Measurements from ENCODE around the gene ACSS1. TPM values are rescaled to one million over a fixed set of nuclear protein-coding genes. Genes with fewer than 3 reads are reported as not detected.

ACSS1 gene
- total RNA-seq, 1 donor from 2014 or later = 3.7 TPM

GRCh38 chr20:24963672-24964505, 94.0 kb downstream of the ACSS1 start:
- no peak for FAIRE-seq
- DNase-seq (ENCODE audit: low spot score in 2 of 2) = no peak

GRCh38 chr20:24962510-24962909, 95.4 kb downstream of the ACSS1 start:
- FAIRE-seq (no peak), DNase-seq (ENCODE audit: low spot score in 2 of 2) (no peak)

GRCh38 chr20:24962182-24962492, 95.8 kb downstream of the ACSS1 start:
- FAIRE-seq = no peak

DNA sequence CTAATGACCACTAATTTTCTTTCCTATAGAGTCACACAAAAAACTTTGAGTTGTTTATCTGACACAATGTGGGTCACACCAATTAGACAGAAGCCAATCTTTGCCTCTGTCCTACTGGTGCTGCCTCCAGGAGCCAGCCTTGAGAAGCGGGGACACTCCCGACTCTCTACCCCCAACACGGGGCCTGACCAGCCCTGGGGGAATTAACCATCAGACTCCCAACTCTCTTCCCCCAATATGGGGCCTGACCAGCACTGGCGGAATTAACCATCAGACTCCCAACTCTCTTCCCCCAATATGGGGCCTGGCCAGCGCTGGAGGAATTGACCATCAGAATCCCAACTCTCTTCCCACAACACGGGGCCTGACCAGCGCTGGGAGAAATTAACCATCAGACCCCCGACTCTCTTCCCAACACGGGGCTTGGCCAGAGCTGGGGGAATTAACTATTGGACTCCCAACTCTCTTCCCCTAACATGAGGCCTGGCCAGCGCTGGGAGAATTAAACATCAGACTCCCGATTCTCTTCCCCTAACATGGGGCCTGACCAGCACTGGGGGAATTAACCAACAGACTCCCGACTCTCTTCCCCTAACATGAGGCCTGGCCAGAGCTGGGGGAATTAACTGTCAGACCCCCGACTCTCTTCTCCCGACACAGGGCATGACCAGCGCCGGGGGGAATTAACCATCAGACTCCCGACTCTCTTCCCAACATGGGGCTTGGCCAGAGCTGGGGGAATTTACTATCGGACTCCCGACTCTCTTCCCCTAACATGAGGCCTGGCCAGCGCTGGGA, 96.4 kb downstream of the ACSS1 start:
- DNase-seq (ENCODE audit: low spot score in 2 of 2) (no peak), FAIRE-seq (no peak)

More at GRCh38 chr20:24962182-24962492, 95.8 kb downstream of the ACSS1 start:
- no peak for DNase-seq (ENCODE audit: low spot score in 2 of 2)

GRCh38 chr20:24960861-24961260, 97.1 kb downstream of the ACSS1 start:
- no peak for DNase-seq (ENCODE audit: low spot score in 2 of 2)
- FAIRE-seq = no peak

- DNase-seq (ENCODE audit: low spot score in 2 of 2) (no peak), FAIRE-seq (no peak)
Observed at GRCh38 chr20:24960302-24960801, 97.6 kb downstream of the ACSS1 start.

- DNase-seq (ENCODE audit: low spot score in 2 of 2) (no peak), FAIRE-seq (no peak)
Observed at GRCh38 chr20:24959591-24960301, 98.2 kb downstream of the ACSS1 start.

DNA sequence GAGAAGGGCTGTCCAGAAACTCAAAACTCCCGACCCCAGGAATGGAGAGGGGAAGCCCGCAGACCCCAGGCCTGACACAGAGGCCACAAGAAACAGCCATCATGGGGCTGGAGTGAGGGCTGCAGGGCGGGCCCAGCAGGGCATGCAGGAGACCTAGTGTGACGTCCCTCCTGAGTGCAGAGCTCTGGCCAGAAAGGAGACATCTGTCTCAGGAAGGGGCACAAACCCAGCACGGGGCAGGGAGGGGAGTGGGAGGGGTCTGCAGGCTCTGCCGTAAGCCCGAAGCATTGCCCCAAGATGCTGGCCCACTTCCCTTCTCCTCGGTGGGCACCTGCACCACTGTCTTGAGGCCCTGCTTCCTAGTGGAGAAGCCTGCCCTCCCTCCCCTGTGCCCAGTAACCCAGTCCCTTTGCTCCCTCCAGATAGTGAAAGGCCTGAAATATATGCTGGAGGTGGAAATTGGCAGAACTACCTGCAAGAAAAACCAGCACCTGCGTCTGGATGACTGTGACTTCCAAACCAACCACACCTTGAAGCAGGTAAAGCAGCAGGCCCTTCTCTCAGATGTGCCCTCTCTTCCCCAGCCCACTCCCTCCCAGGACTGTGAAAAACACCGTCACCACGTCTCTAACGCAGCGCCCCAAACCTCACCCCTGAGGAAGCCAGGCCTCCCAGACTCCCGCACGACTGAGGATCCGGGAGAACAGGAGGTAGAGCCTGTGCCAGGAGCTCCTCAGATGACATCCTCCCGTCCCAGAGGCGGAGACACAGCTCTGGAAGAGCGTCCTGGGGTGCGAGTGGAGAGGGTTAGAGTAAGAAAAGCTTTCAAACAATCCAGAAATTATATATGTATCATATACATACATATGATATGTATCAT, 99.2 kb downstream of the ACSS1 start:
- no peak for FAIRE-seq

GRCh38 chr20:24957326-24958016, 100.5 kb downstream of the ACSS1 start:
- no peak for FAIRE-seq

More for the DNA sequence above, 99.2 kb downstream of the ACSS1 start:
- no peak for DNase-seq (ENCODE audit: low spot score in 2 of 2)

More at GRCh38 chr20:24957326-24958016, 100.5 kb downstream of the ACSS1 start:
- DNase-seq (ENCODE audit: low spot score in 2 of 2) = no peak

Small RNAs within 50 kb of the gene (small RNA-seq; reads per million reads assigned to genes)
- not detected for gene RNU6-1257P

Other genes starting within 250 kb of the ACSS1 start
- gene CST7, start 108.9 kb downstream of the ACSS1 start, total RNA-seq = not detected
- 73.4 TPM for gene APMAP, start 65.4 kb downstream of the ACSS1 start, total RNA-seq
- gene VSX1, start 24.0 kb upstream of the ACSS1 start, total RNA-seq = not detected
- gene ENTPD6, start 137.6 kb upstream of the ACSS1 start, total RNA-seq = 48.5 TPM
- gene PYGB, start 189.9 kb upstream of the ACSS1 start, total RNA-seq = 66.0 TPM

All from frontal cortex (tissue), 4 donors.